ENCODE measurements around the gene PAK4.

The PAK4 gene

GRCh38 chr19:39167461-39168257, 42.1 kb downstream of the PAK4 start:
- DNase-seq: no peak

GRCh38 chr19:39168258-39169142, 42.9 kb downstream of the PAK4 start:
- DNase-seq: no peak

GRCh38 chr19:39169143-39169810, 43.7 kb downstream of the PAK4 start:
- DNase-seq: no peak

GRCh38 chr19:39170386-39171231, 45.0 kb downstream of the PAK4 start:
- no peak for DNase-seq

- DNase-seq: no peak
Measured at GRCh38 chr19:39171479-39172465, 46.2 kb downstream of the PAK4 start.

GRCh38 chr19:39172700-39173501, 47.3 kb downstream of the PAK4 start:
- no peak for DNase-seq

GRCh38 chr19:39173502-39173991, 48.0 kb downstream of the PAK4 start:
- no peak for DNase-seq

- no peak for DNase-seq
Measured at GRCh38 chr19:39174142-39174541, 48.6 kb downstream of the PAK4 start.

- no peak for DNase-seq
Measured at GRCh38 chr19:39174558-39175544, 49.3 kb downstream of the PAK4 start.

GRCh38 chr19:39175564-39175963, 50.0 kb downstream of the PAK4 start:
- DNase-seq: no peak

GRCh38 chr19:39177110-39177699, 51.6 kb downstream of the PAK4 start:
- DNase-seq: no peak

- no peak for DNase-seq
Measured at GRCh38 chr19:39177736-39178135, 52.1 kb downstream of the PAK4 start.

GRCh38 chr19:39178296-39179006, 52.9 kb downstream of the PAK4 start:
- DNase-seq: no peak

GRCh38 chr19:39179754-39180153, 54.2 kb downstream of the PAK4 start:
- DNase-seq: no peak

GRCh38 chr19:39180749-39181148, 55.2 kb downstream of the PAK4 start:
- DNase-seq: no peak

- DNase-seq: no peak
Measured at GRCh38 chr19:39181500-39182173, 56.1 kb downstream of the PAK4 start.

GRCh38 chr19:39182174-39182505, 56.6 kb downstream of the PAK4 start:
- DNase-seq: no peak
